ENCODE measurements around the gene KAZALD1.

KAZALD1 gene

DNA sequence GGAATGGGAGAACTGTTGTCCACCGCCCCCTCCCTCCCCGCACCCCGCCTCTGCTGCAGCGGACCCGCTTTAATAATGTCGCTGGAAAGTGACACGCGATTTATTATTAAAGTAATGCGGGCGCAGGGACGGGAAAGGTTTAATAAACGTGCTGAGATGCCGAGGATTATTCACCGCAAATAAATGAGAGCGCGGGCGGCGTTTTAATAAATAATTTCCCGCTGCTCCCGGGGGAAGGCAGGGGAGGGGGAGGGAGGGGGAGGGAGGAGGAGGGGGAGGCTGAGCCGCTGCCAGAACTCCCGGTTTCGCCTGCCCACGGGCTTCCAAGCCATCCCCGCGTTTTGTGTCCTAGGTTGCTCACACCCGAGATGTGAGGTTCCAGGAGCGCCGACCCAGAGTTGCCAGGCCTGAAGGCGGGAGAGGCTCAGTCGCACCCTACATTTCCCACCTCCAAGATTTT is 5.1 kb downstream of the KAZALD1 start:
- no peak for DNase-seq (ENCODE audit: low spot score)

DNA sequence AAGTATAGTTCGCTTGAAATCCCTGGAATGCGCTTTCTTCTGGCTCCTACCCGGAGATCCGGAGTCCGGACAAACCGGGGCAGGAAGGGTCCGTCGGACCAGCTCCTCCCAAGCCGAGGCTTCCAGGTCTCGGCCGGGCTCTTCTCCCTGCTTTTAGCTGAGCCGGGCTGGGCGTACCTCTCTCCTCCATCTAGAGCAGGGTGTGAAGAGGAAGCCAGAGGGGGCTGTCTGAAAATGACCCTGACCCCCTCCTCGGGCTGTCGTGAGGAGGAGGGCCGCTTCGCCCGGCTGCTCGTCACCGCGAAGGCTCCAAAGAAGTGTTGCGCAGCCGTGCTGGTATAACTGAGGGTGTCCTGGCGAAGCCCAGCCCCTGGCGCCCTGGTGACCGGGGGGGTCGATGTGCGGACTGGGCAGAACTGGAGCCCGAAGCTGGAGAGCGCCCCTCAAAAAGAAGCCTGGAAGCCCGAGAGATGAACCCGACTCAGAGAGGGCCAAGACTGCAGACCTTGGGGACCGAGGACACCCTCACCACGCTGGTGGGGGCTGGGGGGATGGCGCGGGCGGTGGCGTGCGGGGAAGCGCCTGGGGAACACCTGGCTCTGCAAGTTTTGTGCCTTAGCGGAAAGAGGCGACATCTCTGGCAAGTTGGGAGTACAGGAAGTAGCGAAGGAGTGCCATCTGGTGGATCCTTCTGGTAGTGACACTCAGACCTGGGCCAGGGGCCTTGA is 5.7 kb downstream of the KAZALD1 start:
- DNase-seq (ENCODE audit: low spot score), result peak; percentile 56

DNA sequence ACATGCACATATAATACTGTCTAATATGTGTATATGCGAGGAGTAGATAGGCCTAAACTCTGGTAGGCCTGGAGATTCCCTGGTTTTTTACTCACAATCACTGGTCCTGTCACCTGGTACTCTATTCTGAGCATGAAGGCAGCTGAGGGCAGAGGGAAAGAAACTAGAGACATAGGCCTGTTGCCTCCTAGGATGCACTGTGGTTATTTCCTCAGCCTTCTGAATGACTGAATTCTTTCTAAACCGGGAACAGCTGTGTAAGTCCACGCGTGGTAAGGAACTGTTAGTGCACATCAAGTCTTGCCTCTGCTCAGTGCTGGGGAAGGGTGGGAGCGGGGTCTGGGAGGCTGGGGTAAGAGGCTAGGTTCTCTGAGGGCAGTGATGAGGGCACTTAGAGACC is 7.7 kb downstream of the KAZALD1 start:
- DNase-seq (ENCODE audit: low spot score), result no peak

DNA sequence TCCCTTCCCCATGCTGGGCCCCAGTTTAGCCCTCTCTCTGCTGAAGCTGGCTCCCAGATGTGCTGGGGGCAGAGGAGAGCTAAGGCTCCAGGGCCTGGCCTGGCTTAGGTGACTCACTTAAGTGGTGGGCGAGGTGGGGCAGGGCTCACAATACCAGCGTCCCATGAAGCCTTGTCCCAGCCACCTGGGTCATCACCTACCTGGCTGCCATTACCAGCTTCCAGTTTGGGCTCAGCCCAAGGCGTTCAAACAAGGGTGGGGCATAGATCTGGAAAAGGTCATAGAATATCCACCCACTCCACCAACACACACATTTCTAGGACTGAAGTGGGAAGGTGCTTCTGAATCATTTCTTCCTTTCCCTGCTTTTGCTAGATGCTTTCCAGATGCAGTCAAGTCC is 8.3 kb downstream of the KAZALD1 start:
- DNase-seq (ENCODE audit: low spot score), result no peak

DNA sequence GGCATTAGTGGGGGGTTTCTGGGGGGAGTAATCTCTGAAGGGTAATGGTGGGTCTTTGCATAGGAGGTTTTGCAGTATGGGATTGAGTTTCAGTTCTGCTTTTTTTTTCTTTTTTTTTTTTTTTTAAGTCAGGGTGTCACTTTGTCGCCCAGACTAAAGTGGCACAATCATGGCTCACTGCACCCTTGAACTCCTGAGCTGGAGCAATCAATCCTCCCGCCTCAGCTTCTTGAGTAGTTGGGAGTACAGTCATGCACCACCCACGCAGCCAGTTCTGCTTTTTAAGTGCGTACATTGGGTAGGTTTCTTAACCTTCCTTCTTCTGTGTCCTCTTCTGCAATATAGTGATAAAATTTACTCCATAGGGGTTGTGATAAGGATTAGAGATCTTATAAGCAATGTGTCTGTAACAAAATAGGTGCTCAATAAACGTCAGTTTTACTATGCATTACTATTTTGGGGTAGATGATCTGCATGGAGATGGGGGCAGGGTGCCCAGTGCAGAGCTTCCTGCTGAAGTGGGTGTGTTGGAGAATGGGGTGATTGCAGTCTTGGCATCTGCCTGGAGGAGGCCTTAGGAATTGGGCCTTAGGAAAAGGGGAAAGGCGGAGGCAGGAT is 9.6 kb downstream of the KAZALD1 start:
- no peak for DNase-seq (ENCODE audit: low spot score)

DNA sequence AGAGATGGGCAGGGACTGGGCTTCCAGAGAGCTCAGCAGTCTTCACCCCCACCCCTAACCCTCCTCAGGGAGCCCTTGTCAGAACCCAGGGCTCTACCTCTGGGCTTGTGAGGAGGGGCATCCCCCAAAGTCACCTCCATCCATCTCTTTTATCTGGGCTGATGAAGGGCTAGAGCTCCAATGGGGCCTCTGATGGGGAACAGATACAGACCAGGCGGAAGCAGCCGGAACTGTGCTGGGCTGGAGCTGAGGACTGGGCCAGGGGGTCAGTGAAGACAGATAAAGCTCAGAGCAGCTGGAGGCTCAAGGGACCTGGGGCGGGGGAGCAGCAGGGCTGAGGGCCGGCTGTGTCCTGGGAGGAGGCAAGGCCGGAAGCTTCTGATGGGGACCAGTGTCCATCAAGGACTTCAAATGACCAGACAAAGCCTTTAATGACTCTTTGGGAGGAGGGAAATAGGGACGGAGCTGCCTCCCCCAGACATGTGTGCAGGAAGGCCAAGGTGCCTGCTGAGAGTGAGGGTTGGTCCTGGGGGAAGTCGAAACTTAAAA is 10.2 kb downstream of the KAZALD1 start:
- no peak for DNase-seq (ENCODE audit: low spot score)

DNA sequence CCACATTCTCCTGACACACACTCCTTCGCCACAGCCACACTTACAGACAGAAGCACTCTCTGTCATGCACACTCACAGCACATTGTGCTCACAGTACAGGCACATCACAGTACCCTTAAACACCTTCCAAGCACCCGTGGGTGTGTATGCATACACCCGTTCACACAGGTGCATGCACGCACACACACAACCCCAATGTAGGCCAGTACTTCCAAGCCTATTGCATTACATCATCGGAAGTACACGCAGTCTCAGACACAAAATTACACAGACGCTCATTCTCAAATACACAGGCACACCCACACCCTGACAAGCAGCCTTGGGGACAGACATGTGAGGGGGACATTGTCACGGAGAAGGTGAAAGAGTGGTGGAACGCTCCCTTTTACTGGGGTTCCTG is 11.1 kb downstream of the KAZALD1 start:
- no peak for DNase-seq (ENCODE audit: low spot score)

DNA sequence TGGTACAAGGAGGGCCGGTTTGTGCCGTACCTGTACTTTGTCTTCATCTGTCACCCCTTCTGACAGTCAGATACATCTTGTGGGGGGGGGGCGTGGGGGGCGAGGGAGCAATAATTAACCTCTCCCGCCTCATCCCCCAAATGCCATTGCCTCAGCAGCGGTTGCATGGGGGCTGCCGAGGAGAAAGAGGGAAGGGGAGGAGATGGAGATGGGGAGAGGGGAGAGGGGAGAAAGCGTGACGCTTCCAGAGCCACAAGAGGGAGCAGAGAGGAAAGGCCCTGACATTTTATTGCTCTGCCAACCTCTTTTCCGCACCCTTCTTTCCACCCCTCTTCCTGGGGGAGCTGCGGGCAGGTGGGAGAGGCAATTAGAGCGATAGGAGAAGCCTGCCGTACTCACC is 11.8 kb downstream of the KAZALD1 start:
- no peak for DNase-seq (ENCODE audit: low spot score)

DNA sequence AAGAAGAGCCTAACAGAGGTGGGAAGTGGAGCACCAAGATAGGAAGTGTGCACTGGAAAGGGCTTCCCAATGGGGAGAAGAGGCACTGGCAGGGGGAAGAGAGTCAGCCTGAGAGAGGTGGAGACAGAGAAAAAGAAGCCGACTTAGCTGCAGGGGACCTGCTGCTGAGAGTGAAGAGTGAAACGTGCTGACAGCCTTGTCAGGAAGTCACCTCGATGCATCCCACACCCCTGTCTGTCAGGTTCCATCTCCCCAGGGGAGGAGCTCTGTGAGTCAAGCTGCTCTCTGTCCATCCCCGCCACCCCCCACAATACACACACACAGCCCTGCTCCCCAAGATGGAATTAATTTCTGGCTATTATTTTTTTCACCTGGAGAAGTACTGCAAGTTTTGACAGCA is 14.0 kb downstream of the KAZALD1 start:
- no peak for DNase-seq (ENCODE audit: low spot score)

DNA sequence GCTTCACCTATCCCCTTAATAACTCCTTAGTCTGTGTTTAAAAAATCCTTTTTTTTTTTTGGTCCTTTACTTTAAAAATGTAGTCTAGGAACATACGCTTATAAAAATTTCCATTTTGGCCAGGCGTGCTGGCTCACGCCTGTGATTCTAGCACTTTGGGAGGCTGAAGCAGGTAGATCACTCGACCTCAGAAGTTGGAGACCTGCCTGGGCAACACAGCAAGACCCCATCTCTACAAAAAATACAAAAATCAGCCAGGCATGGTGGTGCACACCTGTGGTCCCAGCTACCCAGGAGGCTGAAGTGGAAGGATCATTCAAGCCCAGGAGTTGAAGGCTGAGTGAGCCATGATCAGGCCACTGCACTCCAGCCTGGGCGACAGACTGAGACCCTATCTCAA is 14.8 kb downstream of the KAZALD1 start:
- DNase-seq (ENCODE audit: low spot score), result no peak

DNA sequence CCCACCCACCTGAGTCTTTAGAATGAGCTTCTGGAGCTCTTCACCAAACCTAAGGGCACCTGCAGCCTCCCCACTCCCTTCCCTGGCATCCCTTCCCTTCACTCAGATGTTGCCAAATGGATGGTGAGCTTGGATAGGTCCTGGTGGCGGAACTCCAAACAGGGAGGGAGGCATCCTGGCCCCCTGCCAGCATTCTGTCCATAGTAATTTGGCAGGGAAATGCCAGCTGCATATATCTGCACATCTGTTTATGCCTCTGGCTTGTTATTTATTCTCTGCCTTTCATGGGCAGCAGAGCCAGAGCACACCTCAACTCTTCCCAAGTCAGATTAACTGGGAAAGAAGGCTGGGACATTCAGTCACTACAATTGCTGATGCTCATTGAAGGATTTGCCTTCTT is 18.1 kb downstream of the KAZALD1 start:
- no peak for DNase-seq (ENCODE audit: low spot score)

DNA sequence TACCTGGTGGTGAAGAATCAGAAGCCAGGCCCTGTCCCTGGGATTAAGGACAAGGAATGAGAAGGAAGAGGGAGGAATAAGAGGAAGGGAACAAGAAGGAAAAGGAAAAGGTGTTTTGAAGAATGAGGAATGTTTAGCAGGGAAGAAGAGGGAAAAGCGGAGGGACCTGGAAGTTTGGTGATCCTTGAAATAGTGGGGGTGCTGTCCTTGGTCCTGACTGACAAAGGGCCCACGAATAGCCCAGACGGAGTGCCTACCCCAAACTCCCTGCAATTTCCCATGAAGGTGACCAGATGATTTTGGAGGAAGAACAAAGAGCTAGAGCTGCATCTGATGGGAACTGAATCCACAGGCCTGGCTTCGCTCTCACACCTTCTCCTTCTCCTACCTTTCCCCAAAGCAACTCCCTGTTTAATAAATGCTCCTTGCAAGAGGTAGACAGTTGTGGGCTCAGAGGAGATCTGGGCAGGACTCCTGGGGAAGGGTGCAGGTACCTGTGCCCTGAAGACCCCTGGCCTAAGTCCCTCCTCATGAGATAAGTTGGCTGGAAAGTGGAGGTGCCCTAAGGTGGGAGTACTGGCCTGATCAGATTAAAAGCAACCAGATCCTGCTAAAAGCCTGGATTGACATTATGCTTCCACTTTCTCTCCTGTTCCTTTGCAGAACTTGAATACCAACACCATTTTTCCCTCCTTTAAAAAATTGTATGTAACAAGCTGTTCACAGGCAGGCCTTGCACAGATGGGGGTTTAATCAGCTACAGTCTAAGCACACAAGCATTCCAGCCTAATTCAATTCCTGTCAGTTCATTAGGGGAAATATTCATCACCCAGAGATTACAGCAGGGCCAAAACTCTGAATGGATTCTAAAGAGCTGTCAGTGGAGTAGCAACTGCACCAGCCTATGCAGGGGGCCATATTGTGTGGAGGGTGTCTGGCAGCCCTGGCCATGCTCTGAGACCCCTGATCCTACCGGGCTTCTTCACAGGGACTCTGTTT is 19.4 kb downstream of the KAZALD1 start:
- DNase-seq (ENCODE audit: low spot score), result peak; percentile 23

DNA sequence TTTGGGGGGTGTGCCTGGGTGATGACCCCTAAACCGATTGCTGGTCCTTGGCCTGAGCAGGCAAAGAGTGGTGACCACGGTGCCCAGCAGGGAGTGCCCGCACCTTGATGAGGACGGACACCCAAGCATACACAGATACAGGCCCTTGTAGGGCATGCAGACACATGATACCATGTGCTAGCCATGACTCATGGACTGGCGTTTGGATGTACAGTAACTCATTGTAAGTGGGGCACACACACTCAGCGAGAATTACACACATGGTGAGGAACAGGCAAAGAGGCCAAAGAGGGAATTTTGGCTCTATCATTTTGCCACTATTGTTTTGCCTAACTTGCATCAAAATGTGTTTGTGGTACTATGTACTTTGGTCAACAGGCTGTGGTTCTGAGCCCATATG is 24.1 kb downstream of the KAZALD1 start:
- peak; percentile 51 for DNase-seq (ENCODE audit: low spot score)

DNA sequence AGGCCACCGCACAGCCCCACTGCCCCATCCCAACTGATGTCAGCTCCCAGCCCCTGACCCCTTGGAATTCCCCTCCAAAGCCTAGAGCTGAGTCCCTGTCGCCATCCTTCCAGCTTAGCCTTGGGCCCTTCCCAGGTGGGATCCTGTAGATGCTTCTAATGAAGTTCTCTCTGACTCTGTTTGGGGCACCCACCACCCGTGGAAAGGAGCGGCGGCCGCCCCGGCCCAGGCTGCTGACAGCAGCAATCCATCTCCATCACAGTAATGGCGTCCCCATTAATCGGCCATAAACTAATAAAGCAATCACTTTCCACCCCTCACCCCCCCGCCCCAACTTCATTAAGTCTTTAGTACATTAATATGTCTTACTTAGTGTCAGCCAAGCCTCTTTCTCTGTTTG is 25.6 kb downstream of the KAZALD1 start:
- no peak for DNase-seq (ENCODE audit: low spot score)

DNA sequence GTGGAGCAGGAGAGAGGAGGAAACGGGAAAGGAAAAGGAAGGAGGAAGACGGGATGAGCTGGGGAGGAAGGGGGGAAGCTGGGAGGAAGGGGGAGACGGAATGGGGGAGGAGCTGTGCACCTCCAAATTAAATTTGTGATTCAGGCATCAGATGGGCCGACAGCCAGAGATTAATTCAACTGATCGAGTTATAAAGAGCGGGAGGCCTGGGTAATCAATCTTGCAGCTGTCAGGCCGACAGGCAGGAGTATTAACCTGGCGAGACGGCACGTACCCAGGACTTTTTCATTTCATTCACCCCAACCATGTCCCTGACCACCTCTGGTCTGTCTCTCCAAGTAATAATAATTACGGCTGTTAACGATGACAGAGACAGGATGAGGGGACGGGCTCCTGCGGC is 26.2 kb downstream of the KAZALD1 start:
- no peak for DNase-seq (ENCODE audit: low spot score)

DNA sequence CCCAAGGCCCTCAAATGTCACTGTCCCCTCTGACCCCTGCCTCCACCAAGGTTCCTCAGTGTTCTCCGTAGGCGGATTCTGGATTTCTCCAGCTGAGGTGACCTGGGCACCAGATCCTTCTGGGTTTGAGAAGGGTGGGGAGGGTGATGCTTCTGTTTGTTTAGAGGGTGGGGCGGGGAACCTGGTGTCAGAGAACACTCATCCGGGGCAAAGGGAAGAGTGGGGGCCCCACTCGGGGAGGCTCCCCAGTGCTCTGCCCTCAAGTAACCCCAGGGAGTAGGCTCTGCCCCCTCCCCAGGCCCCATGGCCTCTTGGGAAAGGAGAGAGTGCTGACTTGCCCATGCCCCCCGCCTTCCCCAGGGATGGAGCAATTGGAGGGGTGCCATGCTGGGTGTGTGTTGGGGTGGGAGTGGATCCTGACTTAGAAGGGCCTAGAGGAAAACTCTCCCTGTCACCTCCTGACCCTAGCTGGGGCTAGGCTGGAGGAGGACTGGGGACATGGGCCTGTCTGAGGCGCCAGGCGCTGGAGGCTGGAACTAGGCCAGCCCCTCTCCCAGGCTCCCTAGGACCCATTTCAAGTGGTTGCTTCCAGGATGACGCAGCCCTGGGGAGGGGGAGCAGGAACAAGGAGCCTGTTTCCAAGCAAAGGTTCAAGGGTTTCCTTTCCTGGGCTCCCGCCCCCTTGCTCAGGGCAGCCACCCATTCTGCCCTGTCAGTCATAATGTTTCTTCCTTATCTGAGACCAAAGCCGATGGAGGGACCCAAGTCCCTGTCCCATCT is 27.9 kb downstream of the KAZALD1 start:
- DNase-seq (ENCODE audit: low spot score), result no peak

DNA sequence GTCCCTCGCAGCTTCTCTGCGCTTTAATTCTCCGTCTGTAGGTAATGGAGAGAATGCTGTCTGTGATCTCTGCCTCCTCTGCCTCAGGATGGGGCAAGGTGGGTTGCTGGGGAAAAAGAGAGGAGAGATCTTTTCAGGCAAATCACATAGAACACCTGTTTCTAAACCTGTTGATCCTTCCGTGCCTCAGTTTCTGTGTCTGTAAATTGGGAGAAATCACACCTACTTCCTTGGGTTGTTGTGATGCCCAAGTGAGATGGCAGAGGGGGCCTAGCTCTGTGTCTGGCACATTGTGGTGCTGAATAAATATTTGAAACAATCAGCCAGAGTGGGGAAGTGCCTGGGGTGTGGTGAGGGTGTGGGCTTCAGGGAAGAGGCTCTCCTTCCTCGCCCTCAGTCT is 28.8 kb downstream of the KAZALD1 start:
- DNase-seq (ENCODE audit: low spot score), result no peak

DNA sequence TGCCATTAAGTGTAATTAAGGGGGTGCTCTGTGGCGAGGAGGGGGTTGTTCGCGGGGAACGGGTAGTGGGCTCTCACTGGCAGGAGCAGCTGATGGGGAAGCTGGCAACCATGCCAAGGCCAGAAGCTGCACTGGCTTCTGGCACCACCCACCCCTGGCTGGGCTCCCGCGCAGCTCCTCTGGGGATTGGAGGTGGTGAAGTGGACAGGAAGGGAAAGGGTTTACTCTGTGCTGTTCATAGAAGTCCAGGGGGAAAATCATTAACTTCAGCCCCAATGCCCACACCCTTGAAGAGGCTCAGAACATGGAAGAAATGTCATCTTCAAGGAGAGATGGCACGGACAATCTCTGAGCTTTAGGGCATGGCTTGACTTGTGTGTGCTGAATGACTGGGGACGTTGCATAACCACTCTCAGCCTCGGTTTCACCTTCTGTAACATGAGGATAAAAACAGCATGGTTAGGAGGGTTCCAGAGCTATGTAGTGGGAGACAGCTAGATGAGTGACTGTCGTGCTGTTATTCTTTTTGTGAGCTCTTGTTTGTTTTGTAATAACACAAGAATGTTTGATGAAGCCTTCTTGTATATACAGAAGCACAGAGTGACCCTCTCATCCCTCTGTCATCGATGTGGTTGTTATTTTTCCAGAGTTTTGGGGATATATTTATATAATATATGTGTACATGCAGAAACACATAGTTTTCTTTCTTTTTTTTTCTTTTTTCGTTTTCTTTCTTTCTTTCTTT is 29.9 kb downstream of the KAZALD1 start:
- no peak for DNase-seq (ENCODE audit: low spot score)

DNA sequence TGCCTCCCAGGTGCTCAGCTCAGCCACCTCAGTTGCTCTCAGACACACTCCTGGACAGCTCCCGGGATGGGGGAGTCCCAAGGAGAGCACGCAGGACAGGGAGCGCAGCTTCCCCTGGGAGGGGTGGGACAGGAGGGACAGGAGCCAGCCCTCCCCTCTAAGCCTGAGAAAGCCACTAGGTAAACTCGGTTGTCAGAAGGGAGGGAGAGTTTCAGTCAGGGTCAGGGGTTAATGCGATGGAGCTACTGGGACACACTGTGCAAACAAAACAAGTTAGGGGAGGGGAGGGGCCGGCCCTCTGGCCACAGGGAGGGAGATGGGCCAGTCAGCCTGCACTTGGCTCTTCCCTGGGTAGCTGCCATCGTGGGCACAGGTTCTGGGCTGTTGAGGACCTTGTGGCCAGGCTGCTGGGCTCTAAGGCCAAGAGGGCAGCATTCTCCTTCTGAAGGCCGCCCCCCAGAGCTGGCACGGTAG is 31.1 kb downstream of the KAZALD1 start:
- DNase-seq (ENCODE audit: low spot score), result no peak

DNA sequence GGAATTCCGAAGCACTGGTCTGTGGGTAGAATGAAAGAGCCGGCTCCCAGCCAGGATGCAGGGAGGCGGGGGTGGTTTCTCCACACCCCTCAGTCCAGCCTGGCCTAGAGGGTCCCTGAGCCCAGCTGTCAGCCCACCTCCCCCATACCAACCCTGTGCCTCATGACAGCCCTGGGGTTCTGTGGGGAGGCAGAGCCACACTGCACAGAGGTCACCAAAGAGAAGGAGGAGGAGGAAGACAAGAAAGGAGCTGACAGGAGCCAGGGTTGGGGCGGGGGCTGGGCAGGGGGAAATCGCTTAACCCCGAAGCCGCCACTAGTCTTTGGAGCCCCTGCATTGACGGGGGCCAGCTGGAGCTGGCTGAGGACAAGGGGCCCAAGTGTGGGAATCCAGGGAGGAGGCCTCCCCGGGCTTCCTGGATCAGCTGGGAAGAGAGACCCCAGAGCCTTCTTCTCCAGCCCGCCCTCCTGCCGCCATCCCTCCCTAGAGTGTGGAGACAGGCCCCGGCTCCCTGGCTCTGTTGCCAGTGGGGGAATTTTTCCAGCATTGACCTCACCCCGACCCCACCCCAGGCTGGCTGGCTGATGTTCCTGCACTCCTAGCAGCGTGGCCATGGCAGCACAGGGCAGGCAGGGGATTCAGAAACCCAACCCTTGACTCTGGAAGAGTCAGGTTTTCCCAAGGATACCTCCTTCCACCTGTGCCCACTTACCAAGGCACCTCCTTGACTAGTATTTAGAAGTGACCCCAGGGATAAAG is 32.5 kb downstream of the KAZALD1 start:
- DNase-seq (ENCODE audit: low spot score), result no peak
